ENCODE results near the gene SPHK2.

DNA sequence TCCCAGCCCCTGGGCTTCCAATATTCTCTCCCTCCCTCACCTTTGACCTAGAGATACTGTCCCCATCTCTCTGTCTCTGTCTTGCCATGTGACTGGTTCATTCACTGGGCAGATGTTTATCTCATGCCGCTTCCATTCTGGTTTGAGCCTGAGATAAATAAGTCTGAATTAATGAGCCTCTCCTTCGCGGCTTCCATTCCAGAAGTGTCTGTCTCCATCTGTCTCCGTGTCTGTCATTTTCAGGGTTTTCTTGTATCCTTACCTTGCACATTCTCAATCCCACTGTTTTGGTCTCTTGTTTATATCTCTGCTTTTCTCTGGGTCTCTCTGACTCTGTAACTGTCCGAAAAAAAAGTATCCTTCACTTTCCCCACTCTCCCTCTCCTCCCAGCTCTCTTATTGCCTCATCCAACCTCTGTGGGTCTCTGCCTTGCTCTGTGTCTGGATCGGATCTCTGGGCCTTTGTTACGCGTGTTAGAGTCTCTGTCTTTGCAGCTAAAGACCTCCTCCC, 4.3 kb downstream of the SPHK2 start:
- TF ChIP-seq, protein P1, sequence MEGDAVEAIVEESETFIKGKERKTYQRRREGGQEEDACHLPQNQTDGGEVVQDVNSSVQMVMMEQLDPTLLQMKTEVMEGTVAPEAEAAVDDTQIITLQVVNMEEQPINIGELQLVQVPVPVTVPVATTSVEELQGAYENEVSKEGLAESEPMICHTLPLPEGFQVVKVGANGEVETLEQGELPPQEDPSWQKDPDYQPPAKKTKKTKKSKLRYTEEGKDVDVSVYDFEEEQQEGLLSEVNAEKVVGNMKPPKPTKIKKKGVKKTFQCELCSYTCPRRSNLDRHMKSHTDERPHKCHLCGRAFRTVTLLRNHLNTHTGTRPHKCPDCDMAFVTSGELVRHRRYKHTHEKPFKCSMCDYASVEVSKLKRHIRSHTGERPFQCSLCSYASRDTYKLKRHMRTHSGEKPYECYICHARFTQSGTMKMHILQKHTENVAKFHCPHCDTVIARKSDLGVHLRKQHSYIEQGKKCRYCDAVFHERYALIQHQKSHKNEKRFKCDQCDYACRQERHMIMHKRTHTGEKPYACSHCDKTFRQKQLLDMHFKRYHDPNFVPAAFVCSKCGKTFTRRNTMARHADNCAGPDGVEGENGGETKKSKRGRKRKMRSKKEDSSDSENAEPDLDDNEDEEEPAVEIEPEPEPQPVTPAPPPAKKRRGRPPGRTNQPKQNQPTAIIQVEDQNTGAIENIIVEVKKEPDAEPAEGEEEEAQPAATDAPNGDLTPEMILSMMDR (IDR thresholded peaks at IDR 0.05) = no peak
- TF ChIP-seq POLR2A (IDR thresholded peaks at IDR 0.05) = no peak

Data from adrenal gland (tissue), 5 donors.